ENCODE measurements around the gene PRPF8.

GRCh38 chr17:1644493-1645206, 40.0 kb downstream of the PRPF8 start:
- TF ChIP-seq, protein P1, sequence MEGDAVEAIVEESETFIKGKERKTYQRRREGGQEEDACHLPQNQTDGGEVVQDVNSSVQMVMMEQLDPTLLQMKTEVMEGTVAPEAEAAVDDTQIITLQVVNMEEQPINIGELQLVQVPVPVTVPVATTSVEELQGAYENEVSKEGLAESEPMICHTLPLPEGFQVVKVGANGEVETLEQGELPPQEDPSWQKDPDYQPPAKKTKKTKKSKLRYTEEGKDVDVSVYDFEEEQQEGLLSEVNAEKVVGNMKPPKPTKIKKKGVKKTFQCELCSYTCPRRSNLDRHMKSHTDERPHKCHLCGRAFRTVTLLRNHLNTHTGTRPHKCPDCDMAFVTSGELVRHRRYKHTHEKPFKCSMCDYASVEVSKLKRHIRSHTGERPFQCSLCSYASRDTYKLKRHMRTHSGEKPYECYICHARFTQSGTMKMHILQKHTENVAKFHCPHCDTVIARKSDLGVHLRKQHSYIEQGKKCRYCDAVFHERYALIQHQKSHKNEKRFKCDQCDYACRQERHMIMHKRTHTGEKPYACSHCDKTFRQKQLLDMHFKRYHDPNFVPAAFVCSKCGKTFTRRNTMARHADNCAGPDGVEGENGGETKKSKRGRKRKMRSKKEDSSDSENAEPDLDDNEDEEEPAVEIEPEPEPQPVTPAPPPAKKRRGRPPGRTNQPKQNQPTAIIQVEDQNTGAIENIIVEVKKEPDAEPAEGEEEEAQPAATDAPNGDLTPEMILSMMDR (conservative IDR thresholded peaks at IDR 0.05; ENCODE audit: low read length): no peak
- no peak for TF ChIP-seq EZH2phosphoT487 (IDR thresholded peaks at IDR 0.05; ENCODE audit: borderline replicate concordance)

Data from Loucy (cell line).